DMS79 treated with DMSO at 0.1 percent for 48 hours (cell line): ENCODE data around the gene FLACC1.
"Not testable (repeated sequence)": the region's sequence is repeated elsewhere in the genome, so short reads cannot be mapped to it uniquely, and the experiment has no call there.

ENCODE experiments used
- DNase-seq: peaks from one replicate; lab custom pipeline; 2025; lab: John Stamatoyannopoulos, UW

The FLACC1 gene

DNA sequence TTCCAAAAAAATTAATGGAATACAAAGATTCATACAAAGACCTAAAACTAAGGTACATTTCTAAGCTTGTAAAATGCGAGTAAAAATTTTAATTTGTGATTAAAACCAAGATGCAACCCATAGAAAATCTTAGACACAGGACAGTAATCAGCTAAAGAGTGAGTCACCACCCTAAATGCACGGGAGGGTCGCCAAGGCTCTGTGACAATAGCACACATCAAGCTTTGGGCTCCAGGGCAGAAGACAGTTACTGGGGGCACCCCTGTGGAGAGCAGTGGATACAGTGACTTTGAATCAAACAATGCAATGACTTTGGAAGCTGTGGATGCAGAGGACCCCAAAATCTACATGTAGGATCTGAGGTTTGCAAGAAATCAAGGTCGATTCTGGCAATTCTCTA is 7.5 kb downstream of the FLACC1 start:
- no peak for DNase-seq

DNA sequence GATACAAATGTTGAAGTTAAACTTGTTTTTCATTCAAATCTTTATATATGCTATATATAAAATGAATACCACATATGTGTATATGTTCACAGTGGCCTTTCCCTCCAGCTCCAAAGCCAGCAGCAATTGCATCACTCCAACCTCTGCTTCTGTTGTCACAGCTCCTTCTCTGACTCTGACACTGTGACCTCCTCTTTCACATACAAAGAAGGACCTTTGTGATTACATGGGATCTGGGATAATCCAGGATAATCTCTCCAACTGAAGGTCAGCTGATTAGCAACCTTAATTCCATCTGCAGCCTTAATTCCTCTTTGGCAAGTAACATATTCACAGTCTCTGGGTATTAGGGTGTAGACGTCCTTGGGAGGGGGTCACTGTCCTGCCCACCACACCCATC is 8.4 kb downstream of the FLACC1 start:
- DNase-seq, result no peak

DNA sequence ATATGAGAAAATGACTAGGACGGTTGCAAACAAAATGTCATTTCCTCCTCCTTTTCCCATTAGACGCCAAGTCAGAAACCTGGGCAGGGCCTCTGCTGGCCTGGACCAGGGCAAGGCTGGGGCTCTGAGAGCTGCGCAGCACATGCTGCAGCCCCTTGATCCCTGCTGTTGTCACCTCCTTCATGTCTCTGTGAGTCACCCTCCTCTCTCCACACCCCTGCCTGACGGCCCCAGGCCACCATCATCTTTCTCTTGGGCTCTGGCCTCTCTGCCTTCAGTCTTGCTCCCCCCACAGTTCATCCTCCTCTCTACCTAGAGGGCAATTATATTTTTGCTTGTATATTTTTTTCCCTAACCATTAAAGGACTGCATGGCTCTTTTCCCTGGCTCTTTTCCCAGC is 10.0 kb downstream of the FLACC1 start:
- no peak for DNase-seq

DNA sequence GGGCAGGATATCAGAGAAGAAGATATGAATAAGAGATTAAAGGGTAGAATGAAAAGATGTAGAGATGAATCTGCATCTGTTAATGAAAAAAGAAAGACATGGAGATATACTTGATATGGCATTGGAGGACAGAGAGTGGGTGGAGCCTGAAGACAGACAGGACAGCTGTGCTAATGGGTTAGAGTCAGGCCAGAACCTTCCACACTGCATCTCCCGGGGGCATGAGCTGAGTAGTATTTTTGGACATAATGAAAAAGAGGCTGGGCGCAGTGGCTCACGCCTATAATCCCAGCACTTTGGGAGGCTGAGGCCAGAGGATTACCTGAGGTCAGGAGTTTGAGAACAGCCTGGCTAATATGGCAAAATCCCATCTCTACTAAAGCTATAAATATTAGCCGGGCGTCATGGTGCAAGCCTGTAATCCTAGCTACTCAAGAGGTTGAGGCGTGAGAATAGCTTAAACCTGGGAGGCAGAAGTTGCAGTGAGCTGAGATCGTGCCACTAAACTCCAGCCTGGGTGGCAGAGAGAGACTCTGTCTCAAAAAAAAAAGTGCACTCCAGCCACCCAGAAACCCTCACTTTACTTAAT is 11.4 kb downstream of the FLACC1 start:
- DNase-seq, result no peak

GRCh38 chr2:201344663-201345366 is 12.3 kb downstream of the FLACC1 start:
- no peak for DNase-seq

GRCh38 chr2:201343559-201343958 is 13.6 kb downstream of the FLACC1 start:
- no peak for DNase-seq

DNA sequence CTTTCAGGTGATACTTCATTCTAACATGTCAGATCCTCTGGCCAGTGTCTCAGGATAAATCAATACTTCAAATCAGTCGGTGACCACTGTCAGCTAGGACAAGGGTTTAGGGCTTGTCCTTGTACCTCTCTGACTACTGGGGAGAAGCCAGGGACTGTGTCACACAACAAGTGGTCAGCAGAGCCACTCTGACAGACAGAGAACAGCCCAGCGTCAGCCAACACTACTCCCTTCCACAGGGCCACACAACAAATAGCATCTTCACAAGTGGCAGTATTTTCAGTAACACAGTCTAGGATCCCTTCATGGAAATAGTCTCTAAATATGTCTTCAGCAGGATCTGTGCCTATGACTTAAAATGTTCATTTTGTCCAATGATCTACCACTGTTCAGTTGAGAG is 14.2 kb downstream of the FLACC1 start:
- DNase-seq, result no peak

- DNase-seq, result no peak
Observed at GRCh38 chr2:201329409-201329808, 27.7 kb downstream of the FLACC1 start.

DNA sequence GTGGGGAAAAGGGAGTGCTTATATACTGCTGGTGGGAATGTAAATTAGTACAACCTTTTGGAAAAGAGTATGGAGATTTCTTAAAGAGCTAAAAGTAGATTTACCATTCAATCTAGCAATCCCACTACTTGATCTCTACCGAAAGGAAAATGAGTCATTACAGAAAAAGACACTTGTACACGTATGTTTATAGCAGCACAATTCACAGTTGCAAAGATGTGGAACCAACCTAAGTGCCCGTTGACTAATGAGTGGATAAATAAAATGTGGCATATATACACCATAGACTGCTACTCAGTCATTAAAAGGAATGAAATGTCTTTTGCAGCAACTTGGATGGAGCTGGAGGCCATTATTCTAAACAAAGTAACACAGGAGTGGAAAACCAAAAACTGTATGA is 29.5 kb downstream of the FLACC1 start:
- no peak for DNase-seq

- DNase-seq, result no peak
Observed at GRCh38 chr2:201322772-201323171, 34.4 kb downstream of the FLACC1 start.

GRCh38 chr2:201320701-201321100 is 36.4 kb downstream of the FLACC1 start:
- DNase-seq, result no peak

GRCh38 chr2:201320257-201320656 is 36.9 kb downstream of the FLACC1 start:
- DNase-seq, result no peak

DNA sequence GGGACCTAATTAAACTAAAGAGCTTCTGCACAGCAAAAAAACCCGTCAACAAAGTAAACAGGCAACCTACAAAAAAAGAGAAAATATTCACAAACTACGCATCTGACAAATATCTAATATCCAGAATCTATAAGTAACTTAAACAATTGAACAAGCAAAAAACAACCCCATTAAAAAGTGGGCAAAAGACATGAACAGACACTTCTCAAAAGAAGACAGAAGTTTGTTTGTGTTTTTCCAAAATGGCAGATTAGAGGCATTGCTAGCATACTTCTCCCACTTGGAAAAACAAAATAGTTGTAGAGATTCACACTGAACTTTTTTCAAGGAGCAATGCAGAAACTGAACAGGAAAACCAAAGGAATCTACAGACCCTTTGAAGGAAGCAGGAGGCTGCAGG is 37.6 kb downstream of the FLACC1 start:
- DNase-seq, result no peak

DNA sequence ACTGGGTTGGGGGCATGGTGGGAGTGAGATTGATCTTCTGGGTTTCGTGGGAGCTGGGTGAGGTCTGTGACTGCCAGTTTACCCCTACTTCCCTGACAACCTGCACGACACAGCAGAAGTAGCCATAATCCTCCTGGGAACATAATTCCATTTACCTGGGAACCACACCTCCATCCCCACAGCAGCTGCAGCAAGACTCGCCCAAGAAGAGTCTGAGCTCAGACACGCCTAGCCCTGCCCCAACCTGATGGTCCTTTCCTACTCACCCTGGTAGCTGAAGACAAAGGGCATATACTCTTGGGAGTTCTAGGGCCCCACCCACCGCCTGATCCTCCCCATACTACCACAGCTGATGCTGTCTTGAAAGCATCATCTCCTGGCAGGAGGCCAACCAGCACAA is 43.8 kb downstream of the FLACC1 start:
- DNase-seq, result no peak

DNA sequence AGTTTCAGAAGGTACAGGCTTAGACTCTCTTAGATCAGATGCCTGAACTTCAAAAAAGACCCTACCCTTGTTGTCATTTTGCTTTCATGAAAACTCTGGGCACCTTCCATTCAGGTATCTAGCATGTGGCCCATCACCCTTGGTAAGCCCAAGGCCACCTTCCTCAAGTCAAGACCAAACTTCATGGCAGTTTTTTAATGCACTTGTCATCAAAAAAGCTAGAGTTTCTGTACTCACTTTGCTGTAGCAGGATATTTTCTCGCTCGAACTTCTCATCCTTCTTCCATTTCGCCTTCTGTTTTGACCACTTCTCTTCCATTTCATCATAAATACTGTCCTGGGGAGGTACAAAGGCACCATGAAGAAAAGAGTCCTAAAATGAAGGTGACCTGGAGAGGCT is 48.2 kb downstream of the FLACC1 start:
- DNase-seq, result no peak

DNA sequence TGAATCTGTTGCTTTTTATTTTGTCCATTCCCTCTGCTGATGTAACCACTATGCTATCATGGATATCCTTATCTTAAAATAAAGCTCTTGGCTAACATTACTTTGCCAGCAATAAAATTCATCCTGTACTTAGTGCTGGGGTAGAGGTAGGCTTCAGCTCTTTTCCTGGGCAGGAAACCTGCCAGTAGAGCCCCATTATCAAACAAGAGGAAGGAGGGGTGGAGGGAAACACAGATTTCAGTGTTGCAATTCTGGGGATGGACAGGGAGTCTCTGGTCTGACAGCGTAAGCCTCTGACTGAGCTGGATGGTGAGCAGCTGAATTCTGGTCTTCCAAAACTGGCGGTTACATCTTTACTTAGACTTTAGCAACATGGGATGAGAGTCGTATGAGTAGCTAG is 49.3 kb downstream of the FLACC1 start:
- no peak for DNase-seq

GRCh38 chr2:201299929-201300328 is 57.2 kb downstream of the FLACC1 start:
- DNase-seq, result not testable (repeated sequence)

GRCh38 chr2:201298462-201299052 is 58.6 kb downstream of the FLACC1 start:
- DNase-seq, result no peak

DNA sequence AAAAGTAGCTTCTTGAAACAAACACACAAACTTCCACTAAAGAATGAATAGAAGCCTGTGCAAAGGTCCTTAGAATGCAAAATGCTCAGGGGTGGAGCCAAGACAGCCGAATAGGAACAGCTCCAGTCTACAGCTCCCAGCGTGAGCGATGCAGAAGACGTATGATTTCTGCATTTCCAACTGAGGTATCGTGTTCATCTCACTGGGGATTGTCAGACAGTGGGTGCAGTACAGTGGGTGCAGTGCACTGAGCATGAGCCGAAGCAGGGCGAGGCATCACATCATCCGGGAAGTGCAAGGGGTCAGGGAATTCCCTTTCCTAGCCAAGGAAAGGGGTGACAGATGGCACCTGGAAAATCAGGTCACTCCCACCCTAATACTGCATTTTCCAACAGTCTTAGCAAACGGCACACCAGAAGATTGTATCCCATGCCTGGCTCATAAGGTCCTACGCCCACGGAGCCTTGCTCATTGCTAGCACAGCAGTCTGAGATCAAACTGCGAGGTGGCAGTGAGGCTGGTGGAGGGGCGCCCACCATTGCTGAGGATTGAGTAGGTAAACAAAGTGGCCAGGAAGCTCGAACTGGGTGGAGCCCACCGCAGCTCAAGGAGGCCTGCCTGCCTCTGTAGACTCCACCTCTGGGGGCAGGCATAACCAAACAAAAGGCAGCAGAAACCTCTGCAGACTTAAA is 66.5 kb downstream of the FLACC1 start:
- DNase-seq, result not testable (repeated sequence)

DNA sequence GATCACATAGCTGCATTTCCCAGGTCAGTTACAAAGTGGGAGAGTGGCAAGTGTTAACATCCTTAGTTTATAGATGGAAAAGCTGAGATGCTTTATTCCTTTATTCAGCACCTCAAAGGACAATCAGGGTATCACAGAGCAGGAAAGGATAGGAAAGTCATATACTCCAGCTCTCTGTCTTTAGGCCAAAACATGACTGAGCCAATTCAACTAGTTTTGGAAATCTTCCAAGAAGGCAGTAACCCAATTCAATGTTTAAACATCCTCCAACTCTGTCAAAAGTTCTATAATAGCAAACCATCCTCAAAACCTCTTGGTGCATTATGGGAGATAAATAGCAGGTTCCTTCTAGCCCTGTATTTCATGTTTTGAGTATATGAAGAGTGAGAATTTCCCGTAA is 71.6 kb downstream of the FLACC1 start:
- DNase-seq, result no peak

DNA sequence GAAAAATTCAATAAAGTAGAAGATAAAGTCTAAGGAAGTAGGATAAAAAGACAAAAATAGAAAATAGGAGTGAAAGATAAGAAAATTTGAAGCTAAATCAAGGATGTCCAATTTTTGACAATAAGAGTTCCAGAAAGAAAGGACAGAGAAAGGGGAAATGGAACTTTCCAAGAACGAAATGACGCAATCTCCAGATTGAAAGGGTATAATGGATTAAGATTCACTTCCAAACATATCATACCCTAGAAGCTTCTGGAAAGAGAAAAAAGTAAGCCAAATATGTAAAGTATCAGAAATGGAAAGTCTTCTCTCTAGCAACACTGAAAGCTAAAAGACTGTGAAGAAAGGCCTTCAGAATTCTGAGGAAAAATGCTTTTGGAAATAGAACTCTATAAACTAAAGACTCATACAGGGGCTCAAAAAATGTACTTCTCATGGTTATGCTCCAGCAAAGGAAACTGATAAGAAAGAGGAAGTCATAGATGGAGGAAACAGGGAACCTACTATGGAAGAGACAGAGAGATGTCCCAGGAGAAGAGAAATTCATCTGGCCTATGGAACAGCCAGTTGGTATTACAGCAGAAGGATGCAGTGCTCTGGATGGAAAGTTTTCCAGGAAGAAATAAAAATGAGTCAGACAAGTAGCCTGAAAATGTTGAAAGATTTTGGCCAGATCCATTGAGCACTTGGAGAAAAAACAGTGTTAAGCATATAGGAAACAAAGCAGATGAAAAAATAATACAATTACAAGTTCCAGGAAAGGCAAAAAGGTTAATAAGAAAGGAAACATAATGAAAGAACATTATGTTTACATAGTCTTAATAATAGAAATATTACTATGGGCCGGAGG is 76.7 kb downstream of the FLACC1 start:
- no peak for DNase-seq

DNA sequence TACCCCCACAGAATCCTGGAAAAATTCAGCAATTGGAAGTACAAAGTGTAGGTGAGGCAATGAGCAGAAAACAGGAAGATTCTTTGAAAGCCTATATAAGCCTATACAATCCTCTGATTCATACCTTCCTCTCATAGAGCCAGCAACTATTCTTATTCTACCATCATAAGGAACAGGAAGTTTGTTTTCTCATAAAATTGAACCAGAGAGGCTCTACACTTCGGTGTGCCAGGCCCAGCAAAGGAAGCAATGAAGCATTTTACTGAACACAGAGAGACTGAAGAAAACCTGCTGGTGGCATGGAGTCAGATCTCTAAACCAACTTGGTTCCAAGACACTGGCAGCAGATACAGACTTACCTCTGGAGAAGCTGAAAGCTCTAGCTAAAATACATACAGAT is 78.1 kb downstream of the FLACC1 start:
- no peak for DNase-seq
